ENCODE measurements around the gene TMCC3. TPM values are rescaled to one million over a fixed set of nuclear protein-coding genes. Genes with fewer than 3 reads are reported as not detected.

The TMCC3 gene
- total and polyA plus RNA-seq, 9 of the 15 experiments (the other 6 are each of a cell fraction or from before 2014, with no cell fraction given) = not detected

DNA sequence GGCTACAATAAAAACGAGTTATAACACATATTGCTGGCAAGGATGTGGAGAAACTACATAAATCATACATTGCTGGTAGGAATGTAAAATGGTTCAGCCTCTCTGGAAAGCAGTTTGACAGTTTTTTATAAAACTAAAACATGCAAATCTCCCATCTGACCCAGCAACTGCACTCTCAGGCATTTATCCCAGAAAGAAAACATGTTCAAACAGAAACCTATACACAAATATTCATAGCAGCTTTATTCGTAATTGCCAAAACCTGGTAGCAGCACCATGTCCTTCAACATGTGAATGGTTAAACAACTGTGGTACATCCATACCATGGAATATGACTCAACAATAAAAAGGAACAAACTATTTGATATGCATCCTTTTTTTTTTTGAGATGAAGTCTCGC lies 10.1 kb upstream of the TMCC3 start:
- no peak for ATAC-seq
- DNase-seq (ENCODE audit: extremely low read depth in 1 of 4, low spot score in 3 of 4) = no peak

DNA sequence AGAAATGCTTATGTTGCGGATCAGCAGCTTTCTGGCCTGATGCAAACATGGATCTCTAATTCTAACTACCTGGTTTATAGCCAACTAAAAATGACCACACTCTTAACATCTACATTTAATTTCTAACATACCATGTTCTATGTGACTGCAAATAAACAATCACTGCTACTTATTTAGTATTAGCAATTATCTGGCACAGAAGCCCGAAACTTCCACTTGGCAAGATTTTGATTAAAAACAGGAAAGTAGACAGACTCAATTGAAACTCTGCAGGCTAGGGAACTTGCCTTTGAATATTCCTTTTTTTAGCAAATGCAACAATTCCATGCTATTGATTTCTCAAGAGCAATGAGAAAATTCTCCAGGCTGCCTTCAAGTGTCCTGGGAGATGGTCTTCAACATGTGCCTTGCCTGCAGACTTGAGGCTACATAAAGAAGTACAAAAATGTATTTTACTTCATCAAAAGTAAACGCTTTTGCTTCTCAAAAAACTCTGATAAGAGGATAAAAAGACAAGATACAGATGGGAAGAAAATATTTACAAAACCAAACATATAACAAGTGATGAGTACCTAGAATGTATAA lies 9.1 kb upstream of the TMCC3 start:
- no peak for ATAC-seq

More for the DNA sequence above, 10.1 kb upstream of the TMCC3 start:
- no TSS peak for BruUV-seq (replicated peaks)
- Histone ChIP-seq H3K27me3 (ENCODE audit: control insufficient read depth in 2 of 2, insufficient read depth in 2 of 2, low read length in 2 of 2) (peaks cover 0 to 16% of the 10 kb centered on the region in 2 experiments; a peak in 3 of 5 replicates), H3K9me1 (ENCODE audit: control insufficient read depth, insufficient read depth, low read length) (no peaks in the 10 kb centered on the region), H3K4me1 (replicated peaks in 1 of 2; ENCODE audit: control insufficient read depth in 2 of 2, insufficient read depth in 2 of 2, low read length in 2 of 2) (no peaks in the 10 kb centered on the region), H3K4me2 (ENCODE audit: insufficient read depth, low read length) (no peak overlapping the region), H3K4me3 (no peak overlapping the region), H3K79me2 (ENCODE audit: control insufficient read depth, insufficient read depth, low read length) (no peaks in the 10 kb centered on the region), H2AFZ (ENCODE audit: low read depth, low read length) (no peak overlapping the region), H3K9me3 (replicated peaks; ENCODE audit: control insufficient read depth, insufficient read depth, low read depth, low read length) (no peaks in the 10 kb centered on the region), H3K36me3 (ENCODE audit: control insufficient read depth, insufficient read depth, low read length) (no peaks in the 10 kb centered on the region), H3K9ac (ENCODE audit: insufficient read depth in 1 of 2, low read depth in 2 of 2, low read length in 2 of 2) (no peak overlapping the region), H3K27ac (ENCODE audit: extremely low read depth, low read depth, low read length) (no peak overlapping the region), H4K20me1 (replicated peaks; ENCODE audit: control insufficient read depth, insufficient read depth, low read length) (no peaks in the 10 kb centered on the region)
- WGBS (ENCODE audit: insufficient coverage, low coverage, missing lambda C conversion rate) = 0% methylated on average over 3 of the region's 3 CpGs
- POLR2A ChIA-PET = no interaction called here
- FAIRE-seq = no peak
- intact Hi-C loops (cut with micrococcal nuclease) = no loop called here
- TF ChIP-seq SP1 (CRISPR knock-in tag; IDR thresholded peaks at IDR 0.05) (no peak), RB1 (IDR thresholded peaks at IDR 0.05; ENCODE audit: low read depth) (no peak), U2AF2 (optimal IDR thresholded peaks at IDR 0.05; ENCODE audit: low read depth, low read length) (no peak), ZNF146 (CRISPR knock-in tag; IDR thresholded peaks at IDR 0.05; ENCODE audit: unreplicated experiment) (no peak), ZNF668 (CRISPR knock-in tag; IDR thresholded peaks at IDR 0.05) (no peak), IRF2 (CRISPR knock-in tag; IDR thresholded peaks at IDR 0.05) (no peak)
- in situ Hi-C loops (cut with MboI) = no loop called here
- CTCF ChIA-PET (ENCODE audit: low intra/inter-chr PET ratio) = no interaction called here

More for the DNA sequence above, 9.1 kb upstream of the TMCC3 start:
- Histone ChIP-seq H3K4me2 (ENCODE audit: insufficient read depth, low read length) (no peak overlapping the region), H2AFZ (ENCODE audit: low read depth, low read length) (no peak overlapping the region), H3K27me3 (ENCODE audit: control insufficient read depth in 2 of 2, insufficient read depth in 2 of 2, low read length in 2 of 2) (peaks cover 0 to 16% of the 10 kb centered on the region in 2 experiments; a peak in 3 of 5 replicates), H3K9me3 (replicated peaks; ENCODE audit: control insufficient read depth, insufficient read depth, low read depth, low read length) (no peaks in the 10 kb centered on the region), H4K20me1 (replicated peaks; ENCODE audit: control insufficient read depth, insufficient read depth, low read length) (no peaks in the 10 kb centered on the region), H3K4me1 (replicated peaks in 1 of 2; ENCODE audit: control insufficient read depth in 2 of 2, insufficient read depth in 2 of 2, low read length in 2 of 2) (no peaks in the 10 kb centered on the region), H3K27ac (ENCODE audit: extremely low read depth, low read depth, low read length) (no peak overlapping the region), H3K4me3 (no peak overlapping the region), H3K9me1 (ENCODE audit: control insufficient read depth, insufficient read depth, low read length) (no peaks in the 10 kb centered on the region), H3K36me3 (ENCODE audit: control insufficient read depth, insufficient read depth, low read length) (no peaks in the 10 kb centered on the region), H3K9ac (ENCODE audit: insufficient read depth in 1 of 2, low read depth in 2 of 2, low read length in 2 of 2) (no peak overlapping the region), H3K79me2 (ENCODE audit: control insufficient read depth, insufficient read depth, low read length) (no peaks in the 10 kb centered on the region)
- FAIRE-seq (no peak), DNase-seq (ENCODE audit: extremely low read depth in 1 of 4, low spot score in 3 of 4) (no peak)
- BruUV-seq (replicated peaks) = no TSS peak
- 0% methylated on average over 3 of the region's 3 CpGs for WGBS (ENCODE audit: insufficient coverage, low coverage, missing lambda C conversion rate)
- TF ChIP-seq BMI1 (IDR thresholded peaks at IDR 0.05; ENCODE audit: low read length) (no peak), CCAR2 (IDR thresholded peaks at IDR 0.05; ENCODE audit: low read depth, low read length) (no peak), RBM14 (IDR thresholded peaks at IDR 0.05; ENCODE audit: borderline replicate concordance, insufficient read depth, low read depth, low read length) (no peak)
- in situ Hi-C loops (cut with MboI) (no loop called here), intact Hi-C loops (cut with micrococcal nuclease) (no loop called here)
- POLR2A ChIA-PET = interaction anchor here (1.1 kb wide), 1 partner anchor 48 kb away, joined by 3 read pairs; no protein-coding TSS in a partner anchor
- CTCF ChIA-PET (ENCODE audit: low intra/inter-chr PET ratio) = no interaction called here

Measured in K562 (cell line).